Spleen (tissue), 7 donors: ENCODE data around the gene TRPC4AP.

Source experiments
- CTCF ChIP-seq, 11 experiments: fragments of 200-600 bp in 7 of 11; fragments of 450-650 bp in 4 of 11; sonication (generic) in 4 of 11; IDR thresholded peaks in 8 of 11; conservative IDR thresholded peaks in 3 of 11; 1 replicate in 7 of 11; 2 replicates in 4 of 11; pipeline versions ENCODE4 v1.4.0 to v1.8.0; 2016 to 2021; ENCODE audit warnings: antibody characterized with exemption in 11 of 11, inconsistent platforms in 4 of 11, mild to moderate bottlenecking in 1 of 11
- POLR2A ChIP-seq, 3 donors: fragments of 450-650 bp; IDR thresholded peaks; one replicate each; pipeline ENCODE4 v1.5.1; 2017; ENCODE audit warnings: antibody characterized with exemption in 3 of 3, mild to moderate bottlenecking in 1 of 3
- donor health status: DM: no; HTN: no; CAD: no; lungs with moderate emphysema.
- donor health status: DM: no; HTN: no; CAD: no.
- donor health status: DM: no; HTN: no; CAD: no.

- TF ChIP-seq POLR2A (IDR thresholded peaks at IDR 0.05) (no peak), CTCF (IDR thresholded peaks at IDR 0.05 in 8 of 11, conservative IDR thresholded peaks at IDR 0.05 in 3 of 11) (no peak)
These were observed 53.5 kb downstream of the TRPC4AP start for GRCh38 chr20:35039146-35039545.
